C4-2B (cell line): Measurements from ENCODE around the gene HYAL2.

ENCODE experiments used
- H3K27ac ChIP-seq: fragments of 450-650 bp; 2 replicates; pipeline ENCODE4 v1.5.1; 2017
- ZFX ChIP-seq: fragments of 450-650 bp; IDR thresholded peaks from 2 replicates; pipeline ENCODE4 v1.6.1; 2017
- TF ChIP-seq, protein P1 (sequence below): fragments of 450-650 bp; conservative IDR thresholded peaks from 2 replicates; pipeline ENCODE4 v1.5.1; 2017; ENCODE audit warnings: mild to moderate bottlenecking

HYAL2 gene

GRCh38 chr3:50300681-50301254 lies 21.8 kb downstream of the HYAL2 start:
- no peak for TF ChIP-seq ZFX
- TF ChIP-seq, protein P1, sequence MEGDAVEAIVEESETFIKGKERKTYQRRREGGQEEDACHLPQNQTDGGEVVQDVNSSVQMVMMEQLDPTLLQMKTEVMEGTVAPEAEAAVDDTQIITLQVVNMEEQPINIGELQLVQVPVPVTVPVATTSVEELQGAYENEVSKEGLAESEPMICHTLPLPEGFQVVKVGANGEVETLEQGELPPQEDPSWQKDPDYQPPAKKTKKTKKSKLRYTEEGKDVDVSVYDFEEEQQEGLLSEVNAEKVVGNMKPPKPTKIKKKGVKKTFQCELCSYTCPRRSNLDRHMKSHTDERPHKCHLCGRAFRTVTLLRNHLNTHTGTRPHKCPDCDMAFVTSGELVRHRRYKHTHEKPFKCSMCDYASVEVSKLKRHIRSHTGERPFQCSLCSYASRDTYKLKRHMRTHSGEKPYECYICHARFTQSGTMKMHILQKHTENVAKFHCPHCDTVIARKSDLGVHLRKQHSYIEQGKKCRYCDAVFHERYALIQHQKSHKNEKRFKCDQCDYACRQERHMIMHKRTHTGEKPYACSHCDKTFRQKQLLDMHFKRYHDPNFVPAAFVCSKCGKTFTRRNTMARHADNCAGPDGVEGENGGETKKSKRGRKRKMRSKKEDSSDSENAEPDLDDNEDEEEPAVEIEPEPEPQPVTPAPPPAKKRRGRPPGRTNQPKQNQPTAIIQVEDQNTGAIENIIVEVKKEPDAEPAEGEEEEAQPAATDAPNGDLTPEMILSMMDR, result no peak
- H3K27ac ChIP-seq, result peak overlapping the region; percentile 83

DNA sequence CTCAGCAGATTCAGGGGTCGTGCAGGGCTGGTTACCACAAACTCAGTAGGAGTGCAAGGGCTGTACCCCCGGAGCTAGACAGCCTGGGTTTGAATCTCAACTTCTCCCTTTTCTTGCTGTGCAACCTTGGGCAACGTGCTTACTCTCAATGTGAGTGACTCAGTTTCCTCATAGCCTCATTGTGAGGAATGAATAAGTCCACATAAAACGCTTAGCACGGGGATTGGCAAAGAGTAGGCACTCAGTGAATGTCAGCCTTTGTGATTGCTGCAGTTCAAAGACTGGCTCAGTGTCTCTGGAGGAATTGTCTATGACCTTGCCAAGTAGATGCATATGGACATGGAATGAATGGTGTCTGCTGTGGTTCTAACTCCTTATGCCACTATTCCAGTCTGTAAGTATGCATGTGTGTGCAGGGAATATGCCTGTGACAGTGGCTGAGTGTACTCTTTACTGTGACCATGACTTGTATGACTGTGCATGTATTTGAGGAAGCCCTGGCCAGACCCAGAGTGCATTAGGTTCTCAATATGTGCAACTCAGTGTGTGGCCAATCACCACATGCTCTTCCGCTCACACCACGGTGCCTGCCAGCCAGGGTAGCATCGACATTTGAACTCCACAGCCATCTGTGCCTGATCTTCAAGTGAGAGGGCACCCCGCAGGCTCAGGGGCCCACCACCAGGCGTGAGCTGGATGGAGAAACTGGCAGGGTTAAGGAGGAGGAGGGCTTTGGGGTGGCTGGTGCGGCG lies 22.4 kb downstream of the HYAL2 start:
- peak; percentile 23; the same call in 1 of the 2 replicates for TF ChIP-seq ZFX
- TF ChIP-seq, protein P1, result no peak
- peak overlapping the region; percentile 83 for H3K27ac ChIP-seq

DNA sequence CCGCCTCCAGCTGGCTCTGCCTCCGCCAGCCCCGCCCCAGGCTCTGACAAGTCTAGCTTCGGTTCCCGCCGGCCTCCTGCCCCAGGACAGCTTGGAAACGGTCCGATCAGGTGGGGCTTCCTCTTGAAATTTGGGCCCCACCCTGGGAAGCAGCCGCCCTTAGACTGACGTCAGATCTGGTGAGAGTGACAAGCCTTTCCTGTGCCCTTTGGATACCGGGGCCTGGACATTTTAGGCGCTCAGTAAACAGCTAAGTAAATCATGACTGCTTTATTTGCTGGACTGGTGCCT lies 23.0 kb downstream of the HYAL2 start:
- peak overlapping the region; percentile 83 for H3K27ac ChIP-seq
- no peak for TF ChIP-seq ZFX
- TF ChIP-seq, protein P1, result no peak

- TF ChIP-seq ZFX, result no peak
- TF ChIP-seq, protein P1, result no peak; the same call in 1 of the 2 replicates
- peak within 1 kb of the TSS; percentile 83 for H3K27ac ChIP-seq
Measured at GRCh38 chr3:50298836-50299637, 23.5 kb downstream of the HYAL2 start, which contains the start of the genes HYAL3 and NAA80. Gene HYAL3 (minus strand): TSS chr3:50299405. CDS start chr3:50295602, 3,803 bp downstream. Gene NAA80 (minus strand): TSS chr3:50299405. CDS start chr3:50297463, 1,942 bp downstream.

DNA sequence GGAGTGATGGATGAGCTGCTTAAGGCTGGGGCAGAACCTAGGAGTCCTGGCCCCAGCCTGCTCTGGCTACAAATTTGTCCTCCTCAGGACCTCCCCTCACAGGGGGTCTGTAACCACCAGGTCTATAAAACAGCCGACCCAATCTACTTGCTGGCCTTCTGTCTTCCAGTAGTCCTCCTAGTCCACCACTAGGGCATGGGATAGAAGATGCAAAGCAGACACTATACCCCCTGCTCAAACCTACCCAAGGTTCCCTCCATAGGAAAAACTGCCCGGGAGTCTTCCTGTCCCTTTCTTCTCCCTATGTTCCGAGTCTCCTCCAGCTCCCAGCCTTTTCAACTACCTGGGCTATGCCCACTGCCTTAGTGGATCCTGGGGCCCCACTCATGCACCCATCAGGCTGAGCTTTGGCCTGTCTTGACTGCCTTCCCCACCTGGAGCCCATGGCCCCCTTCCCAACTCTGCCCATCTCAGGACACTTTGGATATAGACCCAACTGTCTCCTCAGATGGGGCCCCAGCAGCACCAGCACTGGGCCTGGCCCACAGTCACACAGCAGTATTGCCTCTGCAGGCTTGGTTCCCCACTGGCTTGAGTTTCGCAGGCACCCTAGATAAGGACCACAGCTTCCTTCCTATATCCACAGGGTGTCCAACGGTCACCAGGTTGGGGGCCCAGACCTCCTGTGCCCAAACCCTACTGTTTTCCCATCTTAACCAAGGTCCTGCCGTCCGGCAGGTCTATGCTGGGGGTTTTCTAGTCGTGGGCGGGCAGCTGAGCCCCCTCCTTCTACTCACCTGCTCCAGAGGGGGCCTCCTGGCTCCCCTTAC lies 24.4 kb downstream of the HYAL2 start:
- no peak for TF ChIP-seq ZFX
- TF ChIP-seq, protein P1, result no peak; the same call in 1 of the 2 replicates
- peak overlapping the region; percentile 83 for H3K27ac ChIP-seq

- no peak overlapping the region for H3K27ac ChIP-seq
Measured at GRCh38 chr3:50297384-50297775, 25.2 kb downstream of the HYAL2 start.

More at GRCh38 chr3:50297384-50297775, 25.2 kb downstream of the HYAL2 start:
- no peak for TF ChIP-seq ZFX
- TF ChIP-seq, protein P1, result no peak
